Suprapubic skin (tissue), 4 donors: ENCODE measurements around the gene IL31.

Experiments used
- EP300 ChIP-seq: sonication (generic); formaldehyde crosslinking; IDR thresholded peaks from one replicate; pipeline ENCODE4 v1.6.1; 2017; ENCODE audit warnings: antibody characterized with exemption
- POLR2A ChIP-seq, 2 donors: fragments of 450-650 bp; IDR thresholded peaks; one replicate each; pipeline ENCODE4 v1.6.1; 2017; ENCODE audit warnings: antibody characterized with exemption in 2 of 2, mild to moderate bottlenecking in 2 of 2, moderate library complexity in 2 of 2
- POLR2AphosphoS5 ChIP-seq, 3 donors: sonication (generic); formaldehyde crosslinking; IDR thresholded peaks; one replicate each; pipeline ENCODE4 v1.6.1; 2017; ENCODE audit warnings: antibody characterized with exemption in 3 of 3
- TF ChIP-seq, protein P1 (sequence below), 2 donors: fragments of 200-600 bp in 1 of 2; fragments of 450-650 bp in 1 of 2; sonication (generic) in 1 of 2; IDR thresholded peaks; one replicate each; pipeline ENCODE4 v1.5.1; 2016 to 2019; ENCODE audit warnings: antibody characterized with exemption in 2 of 2, mild to moderate bottlenecking in 1 of 2, moderate library complexity in 1 of 2

DNA sequence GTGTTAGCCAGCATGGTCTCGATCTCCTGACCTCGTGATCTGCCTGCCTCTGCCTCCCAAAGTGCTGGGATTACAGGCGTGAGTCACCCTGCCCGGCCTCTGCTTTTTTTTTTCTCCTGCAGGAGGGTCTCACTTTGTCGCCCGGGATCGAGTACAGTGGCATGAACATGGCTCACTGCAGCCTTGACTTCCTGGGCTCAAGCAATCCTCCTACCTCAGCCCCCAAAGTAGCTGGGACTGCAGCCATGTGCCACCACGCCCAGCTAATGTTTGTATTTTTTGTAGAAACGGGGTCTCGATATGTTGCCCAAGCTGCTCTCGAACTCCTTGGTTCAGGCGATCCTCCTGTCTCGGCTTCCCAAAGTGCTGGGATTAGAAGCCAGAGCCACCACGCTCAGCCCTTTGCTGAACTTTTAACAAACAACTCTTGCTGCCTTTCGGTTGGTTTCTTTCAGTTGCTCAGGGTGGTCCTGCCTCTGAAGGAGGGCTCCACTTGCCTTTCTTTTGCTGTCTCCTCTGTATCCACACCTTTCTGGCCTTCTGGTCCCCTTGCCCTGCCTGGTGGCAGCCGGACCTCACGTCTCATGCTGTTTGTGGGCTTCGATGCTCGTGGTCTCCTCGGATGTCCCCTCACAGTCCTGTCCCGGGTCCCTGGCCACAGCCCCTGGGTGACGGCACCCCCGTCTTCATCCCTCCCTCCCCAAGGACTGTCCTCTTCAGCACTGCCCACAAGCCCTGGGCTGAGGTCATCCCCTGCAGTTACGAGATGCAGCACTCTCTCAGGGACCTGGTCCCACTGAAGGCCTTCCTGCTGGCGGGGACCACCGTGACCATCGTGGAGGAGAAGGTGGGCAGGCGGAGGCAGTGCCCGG lies 25.7 kb upstream of the IL31 start:
- TF ChIP-seq, protein P1, sequence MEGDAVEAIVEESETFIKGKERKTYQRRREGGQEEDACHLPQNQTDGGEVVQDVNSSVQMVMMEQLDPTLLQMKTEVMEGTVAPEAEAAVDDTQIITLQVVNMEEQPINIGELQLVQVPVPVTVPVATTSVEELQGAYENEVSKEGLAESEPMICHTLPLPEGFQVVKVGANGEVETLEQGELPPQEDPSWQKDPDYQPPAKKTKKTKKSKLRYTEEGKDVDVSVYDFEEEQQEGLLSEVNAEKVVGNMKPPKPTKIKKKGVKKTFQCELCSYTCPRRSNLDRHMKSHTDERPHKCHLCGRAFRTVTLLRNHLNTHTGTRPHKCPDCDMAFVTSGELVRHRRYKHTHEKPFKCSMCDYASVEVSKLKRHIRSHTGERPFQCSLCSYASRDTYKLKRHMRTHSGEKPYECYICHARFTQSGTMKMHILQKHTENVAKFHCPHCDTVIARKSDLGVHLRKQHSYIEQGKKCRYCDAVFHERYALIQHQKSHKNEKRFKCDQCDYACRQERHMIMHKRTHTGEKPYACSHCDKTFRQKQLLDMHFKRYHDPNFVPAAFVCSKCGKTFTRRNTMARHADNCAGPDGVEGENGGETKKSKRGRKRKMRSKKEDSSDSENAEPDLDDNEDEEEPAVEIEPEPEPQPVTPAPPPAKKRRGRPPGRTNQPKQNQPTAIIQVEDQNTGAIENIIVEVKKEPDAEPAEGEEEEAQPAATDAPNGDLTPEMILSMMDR (IDR thresholded peaks at IDR 0.05): no peak
- TF ChIP-seq POLR2AphosphoS5 (IDR thresholded peaks at IDR 0.05): no peak
- no peak for TF ChIP-seq POLR2A (IDR thresholded peaks at IDR 0.05)
- TF ChIP-seq EP300: no peak
